Measurements from ENCODE around the gene ITFG2. TPM values are rescaled to one million over a fixed set of nuclear protein-coding genes. Genes with fewer than 3 reads are reported as not detected.

The ITFG2 gene
- total RNA-seq, 4 donors from 2014 or later, result 29.5 to 90.6 (median 48.4) TPM

GRCh38 chr12:2834581-2835491 lies 22.4 kb downstream of the ITFG2 start, which contains the start of gene NRIP2:
TSS of gene NRIP2 (minus strand) at chr12:2835035. CDS start at chr12:2834983, 52 bp downstream.
- H3K27me3 ChIP-seq, result no peaks in the 10 kb centered on the region
- TF ChIP-seq CTCF (IDR thresholded peaks at IDR 0.05), result no peak
- no peak for TF ChIP-seq POLR2A (IDR thresholded peaks at IDR 0.05)
- no peak for TF ChIP-seq POLR2AphosphoS5 (IDR thresholded peaks at IDR 0.05)
- no peaks in the 10 kb centered on the region for H3K36me3 ChIP-seq
- intact Hi-C loops (cut with DNase I; ENCODE audit: low total_unique reads) (no loop called here), in situ Hi-C loops (cut with MboI; ENCODE audit: low pct_ligation_motif_present in 1 of 4, low pct_unique_long_range_greater_than_20kb in 1 of 4, low sequenced_read_pairs in 3 of 4) (no loop called here)
- peak within 1 kb of the TSS in 1 of 4 donors; percentile 24 for H3K27ac ChIP-seq
- 9 to 35% methylated on average over 7 to 32 of the region's 32 CpGs for WGBS, 2 donors (ENCODE audit: low coverage in 1 of 2)
- peak within 1 kb of the TSS in 2 of 4 donors; percentile 2 to 17 for H3K4me3 ChIP-seq
- peaks cover 0 to 13% (median 7%) of the 10 kb centered on the region in 4 donors for H3K4me1 ChIP-seq
- no peaks in the 10 kb centered on the region for H3K9me3 ChIP-seq
- no peak for DNase-seq

GRCh38 chr12:2835691-2836403 lies 23.4 kb downstream of the ITFG2 start:
- intact Hi-C loops (cut with DNase I; ENCODE audit: low total_unique reads) (no loop called here), in situ Hi-C loops (cut with MboI; ENCODE audit: low pct_ligation_motif_present in 1 of 4, low pct_unique_long_range_greater_than_20kb in 1 of 4, low sequenced_read_pairs in 3 of 4) (no loop called here)
- DNase-seq, result no peak
- Histone ChIP-seq H3K27me3 (no peaks in the 10 kb centered on the region), H3K36me3 (no peaks in the 10 kb centered on the region), H3K4me3 (no peak overlapping the region), H3K9me3 (no peaks in the 10 kb centered on the region), H3K27ac (no peak overlapping the region), H3K4me1 (peaks cover 0 to 13% (median 7%) of the 10 kb centered on the region in 4 donors)
- TF ChIP-seq EP300 (IDR thresholded peaks at IDR 0.05; ENCODE audit: low read depth) (no peak), CTCF (IDR thresholded peaks at IDR 0.05) (no peak), POLR2AphosphoS5 (IDR thresholded peaks at IDR 0.05) (no peak), POLR2A (IDR thresholded peaks at IDR 0.05) (no peak)
- 65 to 73% methylated on average over 4 of the region's 4 CpGs for WGBS, 2 donors (ENCODE audit: low coverage in 1 of 2)

GRCh38 chr12:2836574-2836973 lies 24.1 kb downstream of the ITFG2 start:
- in situ Hi-C loops (cut with MboI; ENCODE audit: low pct_ligation_motif_present in 1 of 4, low pct_unique_long_range_greater_than_20kb in 1 of 4, low sequenced_read_pairs in 3 of 4) (no loop called here), intact Hi-C loops (cut with DNase I; ENCODE audit: low total_unique reads) (no loop called here)
- Histone ChIP-seq H3K36me3 (no peaks in the 10 kb centered on the region), H3K27me3 (no peaks in the 10 kb centered on the region), H3K4me3 (no peak overlapping the region), H3K4me1 (peaks cover 0 to 13% (median 7%) of the 10 kb centered on the region in 4 donors), H3K9me3 (no peaks in the 10 kb centered on the region), H3K27ac (no peak overlapping the region)
- no peak for TF ChIP-seq CTCF (IDR thresholded peaks at IDR 0.05)
- no peak for TF ChIP-seq POLR2AphosphoS5 (IDR thresholded peaks at IDR 0.05)
- no peak for TF ChIP-seq EP300 (IDR thresholded peaks at IDR 0.05; ENCODE audit: low read depth)
- no peak for TF ChIP-seq POLR2A (IDR thresholded peaks at IDR 0.05)
- no peak for DNase-seq
- WGBS, 2 donors (ENCODE audit: low coverage in 1 of 2), result 90 to 96% methylated on average over 6 to 8 of the region's 8 CpGs

GRCh38 chr12:2841056-2841650 lies 28.7 kb downstream of the ITFG2 start:
- intact Hi-C loops (cut with DNase I; ENCODE audit: low total_unique reads) (no loop called here), in situ Hi-C loops (cut with MboI; ENCODE audit: low pct_ligation_motif_present in 1 of 4, low pct_unique_long_range_greater_than_20kb in 1 of 4, low sequenced_read_pairs in 3 of 4) (no loop called here)
- no peaks in the 10 kb centered on the region for H3K4me1 ChIP-seq
- H3K27me3 ChIP-seq, result no peaks in the 10 kb centered on the region
- H3K4me3 ChIP-seq, result no peak overlapping the region
- H3K36me3 ChIP-seq, result no peaks in the 10 kb centered on the region
- 69 to 70% methylated on average over 3 to 9 of the region's 9 CpGs for WGBS, 2 donors (ENCODE audit: low coverage in 1 of 2)
- TF ChIP-seq CTCF (IDR thresholded peaks at IDR 0.05) (no peak), EP300 (IDR thresholded peaks at IDR 0.05; ENCODE audit: low read depth) (no peak), POLR2AphosphoS5 (IDR thresholded peaks at IDR 0.05) (no peak), POLR2A (IDR thresholded peaks at IDR 0.05) (no peak)
- H3K27ac ChIP-seq, result no peak overlapping the region
- H3K9me3 ChIP-seq, result no peaks in the 10 kb centered on the region
- no peak for DNase-seq
